HG02588 (cell line): ENCODE measurements around the gene IGF2BP3.
"Not testable (repeated sequence)": the region's sequence is repeated elsewhere in the genome, so short reads cannot be mapped to it uniquely, and the experiment has no call there.

Experiments used
- ATAC-seq: cut with Tn5 transposase; IDR thresholded peaks from one replicate; pipeline ENCODE4 v1.9.1; 2021; ENCODE audit warnings: mild to moderate bottlenecking, moderate library complexity; ENCODE audit not compliant: unreplicated experiment

IGF2BP3 gene

DNA sequence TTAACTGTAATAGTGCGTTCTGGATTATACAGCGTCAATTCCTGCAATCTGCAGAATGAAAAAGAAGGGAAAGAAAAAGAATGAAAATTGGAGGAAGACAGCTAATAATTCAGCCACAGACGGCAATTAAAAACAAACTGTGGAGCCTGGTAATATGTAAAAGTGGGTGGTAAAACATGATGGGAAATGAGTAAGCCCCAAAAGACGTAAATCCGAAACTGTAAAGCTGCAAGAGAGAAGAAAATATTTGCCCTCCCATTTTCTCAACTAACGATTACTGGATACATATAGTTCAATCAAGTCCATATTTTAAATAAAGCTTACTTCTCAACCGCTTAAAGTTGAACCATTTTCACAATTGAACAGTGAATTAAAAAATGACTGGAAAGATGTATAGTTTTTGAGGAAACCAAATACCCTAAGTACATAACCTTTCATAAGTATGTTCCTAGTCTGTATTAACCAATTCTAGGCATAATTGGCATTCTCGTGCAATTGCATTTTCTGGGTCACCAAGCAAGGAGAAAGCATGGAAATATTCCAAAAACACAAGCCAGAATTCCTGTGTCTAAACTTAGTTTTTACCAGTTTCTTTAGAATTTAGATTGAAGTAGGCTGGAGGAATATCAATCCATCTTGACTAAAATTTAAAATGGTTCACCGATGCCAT lies 126.3 kb downstream of the IGF2BP3 start:
- no peak for ATAC-seq

DNA sequence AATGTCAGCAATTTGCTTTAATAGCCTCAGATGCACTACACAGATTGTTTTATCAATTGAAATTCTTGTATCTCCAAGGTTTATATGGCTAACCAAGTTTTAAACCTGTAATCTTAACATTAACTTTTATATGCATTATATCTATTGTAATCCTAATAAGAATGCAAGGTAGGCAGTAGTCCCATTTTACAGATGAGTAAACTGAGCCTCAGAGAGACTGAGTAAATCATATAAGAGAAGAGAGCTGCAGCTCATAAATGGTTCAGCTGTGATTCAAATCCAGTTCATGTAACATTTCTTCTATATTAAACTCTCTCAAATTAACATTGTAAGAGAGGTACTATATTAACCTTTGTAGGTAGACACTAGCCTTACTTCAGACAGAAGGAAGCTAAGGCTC lies 127.2 kb downstream of the IGF2BP3 start:
- ATAC-seq: no peak

DNA sequence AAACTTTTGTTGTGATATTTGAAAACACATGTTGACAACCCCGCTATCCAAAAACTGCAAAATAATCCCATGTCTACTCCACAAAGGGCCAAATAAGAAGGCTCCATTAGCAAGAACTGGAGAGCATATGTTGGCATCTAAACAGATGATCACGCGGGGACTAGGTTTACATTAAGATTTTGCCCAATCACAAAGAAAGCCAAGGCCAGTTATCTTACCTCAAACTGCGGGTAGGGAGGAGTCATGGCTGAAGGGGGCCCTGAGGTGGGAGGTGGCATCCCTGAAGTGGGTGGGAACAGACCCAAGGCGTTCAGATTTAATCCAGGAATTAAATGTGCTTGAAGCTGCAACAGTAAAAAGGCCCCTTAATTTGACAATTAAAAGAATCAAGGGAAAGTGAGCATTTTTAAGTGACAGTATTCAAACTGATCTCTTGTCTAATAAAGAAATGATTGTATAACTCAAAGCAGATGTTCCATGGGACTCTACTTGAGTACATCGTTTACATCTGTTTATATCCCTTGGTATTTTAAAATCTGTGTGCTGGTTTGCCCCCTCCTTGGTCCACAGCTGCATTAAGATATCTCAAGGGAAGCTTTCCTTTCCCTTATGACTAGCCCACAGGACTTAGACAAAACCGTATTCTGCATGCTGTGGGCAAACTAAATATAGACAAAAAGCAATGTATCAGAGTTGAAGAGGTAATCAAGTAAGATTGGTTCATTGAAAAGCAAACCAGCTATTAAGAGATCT lies 128.3 kb downstream of the IGF2BP3 start:
- no peak for ATAC-seq

DNA sequence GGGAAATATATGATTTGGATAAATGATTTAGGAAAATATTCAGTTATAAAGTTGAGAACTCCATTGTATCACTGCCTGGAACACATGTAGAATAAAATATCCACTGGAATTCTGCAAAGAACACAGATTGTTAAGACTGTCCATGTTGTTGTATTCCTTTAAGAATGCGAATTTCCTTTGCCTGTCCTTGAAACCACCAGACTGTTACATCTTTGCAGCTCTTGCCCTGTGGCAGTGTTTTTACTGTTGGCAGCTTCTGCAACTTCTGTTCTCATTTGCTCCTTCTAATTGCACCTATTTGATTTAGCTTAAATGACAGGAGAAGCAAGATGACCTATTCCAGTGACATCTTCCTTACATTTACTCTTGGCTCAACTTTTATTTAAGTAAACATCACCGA lies 131.4 kb downstream of the IGF2BP3 start:
- ATAC-seq: no peak

- no peak for ATAC-seq
These were observed 131.9 kb downstream of the IGF2BP3 start for GRCh38 chr7:23338439-23338838.

GRCh38 chr7:23337374-23337773 lies 132.9 kb downstream of the IGF2BP3 start:
- ATAC-seq: no peak

DNA sequence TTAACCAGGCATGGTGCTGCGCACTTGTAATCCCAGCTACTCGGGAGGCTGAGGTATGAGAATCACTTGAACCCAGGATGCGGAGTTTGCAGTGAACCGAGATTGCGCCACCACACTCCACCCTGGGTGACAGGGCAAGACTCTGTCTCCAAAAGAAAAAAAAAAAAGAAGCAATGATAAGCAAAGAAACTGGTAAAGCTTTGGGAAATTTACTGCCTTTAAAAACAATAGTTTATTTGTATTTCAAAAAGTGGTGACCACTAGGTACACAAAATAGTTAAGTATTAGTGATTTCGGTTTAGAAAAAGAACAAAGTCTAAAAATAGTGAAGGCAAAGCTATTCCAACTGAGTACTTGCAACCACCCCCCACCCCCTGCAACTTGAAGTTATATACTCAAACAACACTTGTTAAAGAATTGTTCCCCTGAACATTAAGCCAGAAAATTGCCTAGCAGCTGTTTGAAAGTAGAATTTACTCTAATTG lies 133.4 kb downstream of the IGF2BP3 start:
- no peak for ATAC-seq

DNA sequence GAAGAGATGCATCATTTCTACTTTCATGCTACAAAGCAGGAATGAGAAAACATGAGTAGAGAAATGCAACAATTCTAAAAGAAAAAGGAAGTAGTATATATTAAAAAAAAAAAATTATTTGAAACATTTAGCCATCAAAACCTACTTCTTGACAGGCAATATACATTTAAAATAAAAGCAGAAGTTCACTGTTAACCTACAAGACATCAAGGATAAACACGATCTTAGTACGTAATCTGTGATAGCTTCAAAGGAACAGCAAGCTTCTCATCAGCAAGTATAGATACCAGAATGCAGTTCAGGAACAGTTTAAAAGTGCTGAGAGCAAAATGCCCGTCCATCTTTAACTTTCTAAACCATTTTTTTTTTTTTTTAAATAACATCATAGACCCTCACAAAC lies 134.2 kb downstream of the IGF2BP3 start:
- no peak for ATAC-seq

GRCh38 chr7:23335621-23336020 lies 134.7 kb downstream of the IGF2BP3 start:
- ATAC-seq: no peak

DNA sequence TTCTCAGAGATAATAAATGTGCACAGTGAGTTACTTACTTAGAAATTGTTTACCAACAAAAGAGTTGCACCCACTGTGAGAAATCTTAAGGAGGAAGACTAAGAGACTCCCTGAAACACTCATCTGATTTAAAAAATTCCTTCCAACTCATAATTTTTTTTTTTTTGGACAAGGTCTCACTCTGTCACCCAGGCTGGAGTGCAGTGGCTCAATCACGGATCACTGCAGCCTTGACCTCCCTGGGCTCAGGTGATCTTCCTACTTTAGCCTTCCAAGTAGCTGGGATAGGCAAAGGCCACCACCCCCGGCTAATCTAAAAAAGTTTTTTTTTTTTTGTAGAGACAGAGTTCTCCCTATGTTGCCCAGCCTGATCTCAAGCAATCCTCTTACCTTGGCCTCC lies 135.2 kb downstream of the IGF2BP3 start:
- no peak for ATAC-seq

DNA sequence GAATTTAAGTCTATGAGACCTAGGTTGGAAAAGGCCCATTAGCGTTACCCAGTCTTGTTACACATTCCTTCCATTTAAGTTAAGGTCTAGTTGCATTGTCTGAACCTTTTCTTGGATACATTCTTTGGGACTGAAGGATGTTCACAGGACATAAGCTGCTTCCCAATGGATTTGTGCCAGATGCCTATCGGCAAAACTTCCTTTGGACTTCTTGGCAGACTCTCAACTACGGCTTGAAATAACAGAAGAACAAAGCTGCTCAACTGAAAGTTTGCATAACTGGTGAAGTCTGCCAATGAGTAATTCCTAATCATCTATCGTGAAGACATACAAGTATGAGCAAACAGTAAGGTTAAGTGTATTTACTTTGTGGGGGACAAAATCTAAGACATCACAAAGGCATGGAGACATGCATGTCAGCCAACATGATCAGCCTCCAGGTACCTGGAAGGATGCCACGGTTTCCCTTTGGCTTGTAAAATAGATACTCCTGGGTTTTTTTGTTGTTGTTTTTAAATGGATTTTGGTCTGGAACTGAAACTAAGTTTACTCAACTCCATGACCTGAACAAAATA lies 135.7 kb downstream of the IGF2BP3 start:
- no peak for ATAC-seq

GRCh38 chr7:23333671-23334246 lies 136.5 kb downstream of the IGF2BP3 start:
- ATAC-seq: no peak

- no peak for ATAC-seq
These were observed 137.2 kb downstream of the IGF2BP3 start for GRCh38 chr7:23332910-23333612.

- ATAC-seq: no peak
These were observed 138.1 kb downstream of the IGF2BP3 start for GRCh38 chr7:23332193-23332592.

- ATAC-seq: no peak
These were observed 139.2 kb downstream of the IGF2BP3 start for GRCh38 chr7:23331132-23331531.

- no peak for ATAC-seq
These were observed 154.9 kb downstream of the IGF2BP3 start for GRCh38 chr7:23315366-23315765.

DNA sequence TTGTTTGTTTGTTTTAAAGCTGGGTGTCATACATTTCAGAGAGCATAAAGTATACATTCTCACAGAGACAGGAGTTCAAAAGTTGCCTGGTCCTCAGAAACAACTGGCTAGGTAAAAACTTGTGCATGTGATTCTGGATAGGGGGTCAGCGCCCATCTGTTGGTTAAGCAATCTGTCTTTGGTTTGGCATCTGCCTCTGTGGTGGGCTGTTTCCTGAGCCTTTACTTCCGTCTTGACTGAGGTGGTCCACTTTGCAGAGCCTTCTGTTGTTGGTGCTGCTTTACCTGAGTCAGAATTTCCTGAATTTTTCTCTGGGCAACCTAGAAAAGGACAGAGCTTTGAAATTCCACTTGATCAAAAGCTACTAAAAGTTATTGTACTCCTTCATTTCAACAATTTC lies 158.2 kb downstream of the IGF2BP3 start:
- ATAC-seq: not testable (repeated sequence)

GRCh38 chr7:23308754-23309153 lies 161.5 kb downstream of the IGF2BP3 start:
- ATAC-seq: no peak

GRCh38 chr7:23306936-23307521 lies 163.3 kb downstream of the IGF2BP3 start:
- ATAC-seq: no peak

- ATAC-seq: no peak
These were observed 170.5 kb downstream of the IGF2BP3 start for GRCh38 chr7:23299770-23300300.
